HG03469 (cell line): ENCODE results near the gene CABP4.

Experiments
- ATAC-seq: cut with Tn5 transposase; IDR thresholded peaks from one replicate; pipeline ENCODE4 v1.9.1; 2021; ENCODE audit warnings: mild to moderate bottlenecking, moderate library complexity, moderate number of reproducible peaks; ENCODE audit not compliant: unreplicated experiment

Gene CABP4

GRCh38 chr11:67455054-67455453 is at the start of gene CABP4:
TSS of gene CABP4 (plus strand) at chr11:67455354. CDS start at chr11:67455424, 70 bp downstream.
- no peak for ATAC-seq

GRCh38 chr11:67405688-67406339 is 49.3 kb upstream of the CABP4 start:
- no peak for ATAC-seq

- no peak for ATAC-seq
These were observed 48.7 kb upstream of the CABP4 start for GRCh38 chr11:67406420-67406968.

- no peak for ATAC-seq
These were observed 48.0 kb upstream of the CABP4 start for GRCh38 chr11:67406969-67407687.

- no peak for ATAC-seq
These were observed 47.4 kb upstream of the CABP4 start for GRCh38 chr11:67407688-67408163.

- no peak for ATAC-seq
These were observed 46.5 kb upstream of the CABP4 start for GRCh38 chr11:67408437-67409200.

- ATAC-seq: no peak
These were observed 45.9 kb upstream of the CABP4 start for GRCh38 chr11:67409261-67409666.

- ATAC-seq: no peak
These were observed 45.3 kb upstream of the CABP4 start for GRCh38 chr11:67409781-67410368.

GRCh38 chr11:67410369-67410831 is 44.8 kb upstream of the CABP4 start:
- no peak for ATAC-seq

GRCh38 chr11:67410984-67411784 is 44.0 kb upstream of the CABP4 start:
- ATAC-seq: no peak

GRCh38 chr11:67411785-67412152 is 43.4 kb upstream of the CABP4 start:
- no peak for ATAC-seq

- no peak for ATAC-seq
These were observed 42.5 kb upstream of the CABP4 start for GRCh38 chr11:67412495-67413179.

- no peak for ATAC-seq
These were observed 41.8 kb upstream of the CABP4 start for GRCh38 chr11:67413266-67413849.

GRCh38 chr11:67415501-67416304 is 39.5 kb upstream of the CABP4 start, which contains the start of gene CARNS1:
TSS of gene CARNS1 (plus strand) at chr11:67415678. CDS start at chr11:67416200, 522 bp downstream.
- ATAC-seq: no peak

- ATAC-seq: no peak
These were observed 38.5 kb upstream of the CABP4 start for GRCh38 chr11:67416416-67417335.

GRCh38 chr11:67417425-67417824 is 37.7 kb upstream of the CABP4 start:
- no peak for ATAC-seq
